WTC11 (cell line): Measurements from ENCODE around the gene SLC2A9.

Experiments
- CREB1 ChIP-seq: sonication (generic); formaldehyde crosslinking; IDR thresholded peaks from 2 replicates; pipeline ENCODE4 v1.8.0; 2023; ENCODE audit warnings: mild to moderate bottlenecking, missing genetic modification reagents
- CTCF ChIP-seq: fragments of 200-600 bp; IDR thresholded peaks from 2 replicates; pipeline ENCODE4 v1.8.0; 2022; ENCODE audit warnings: antibody characterized with exemption
- ELF4 ChIP-seq: sonication (generic); formaldehyde crosslinking; IDR thresholded peaks from 2 replicates; pipeline ENCODE4 v1.8.1; 2022; ENCODE audit warnings: low read depth, mild to moderate bottlenecking, moderate library complexity, missing genetic modification reagents
- ERG ChIP-seq: fragments of 250-450 bp; sonication (Bioruptor Pico); IDR thresholded peaks from 2 replicates; pipeline ENCODE4 v1.8.0; 2021; ENCODE audit warnings: mild to moderate bottlenecking
- MAX ChIP-seq: sonication (generic); formaldehyde crosslinking; IDR thresholded peaks from 2 replicates; pipeline ENCODE4 v1.8.0; 2022; ENCODE audit warnings: mild to moderate bottlenecking, missing genetic modification reagents
- OVOL2 ChIP-seq: fragments of 250-450 bp; sonication (Bioruptor Pico); IDR thresholded peaks from 2 replicates; pipeline ENCODE4 v1.9.0; 2021; ENCODE audit warnings: mild to moderate bottlenecking, borderline replicate concordance
- TCF7 ChIP-seq: sonication (generic); formaldehyde crosslinking; IDR thresholded peaks from 2 replicates; pipeline ENCODE4 v1.8.0; 2022; ENCODE audit warnings: mild to moderate bottlenecking, low read depth, missing genetic modification reagents, moderate library complexity
- TEAD4 ChIP-seq: sonication (generic); formaldehyde crosslinking; IDR thresholded peaks from 2 replicates; pipeline ENCODE4 v1.8.0; 2022; ENCODE audit warnings: mild to moderate bottlenecking, missing genetic modification reagents
- USF2 ChIP-seq: sonication (generic); formaldehyde crosslinking; IDR thresholded peaks from 2 replicates; pipeline ENCODE4 v1.8.1; 2023; ENCODE audit warnings: mild to moderate bottlenecking, missing genetic modification reagents, moderate library complexity
- TF ChIP-seq, protein P1 (sequence below): sonication (generic); formaldehyde crosslinking; IDR thresholded peaks from 2 replicates; pipeline ENCODE4 v1.8.1; 2022; ENCODE audit warnings: low read depth, mild to moderate bottlenecking, moderate library complexity, missing genetic modification reagents, borderline replicate concordance
- TF ChIP-seq, protein P2 (sequence below): sonication (generic); formaldehyde crosslinking; IDR thresholded peaks from 2 replicates; pipeline ENCODE4 v1.8.0; 2022; ENCODE audit warnings: mild to moderate bottlenecking, missing genetic modification reagents
- TF ChIP-seq, protein P3 (sequence below): fragments of 250-450 bp; sonication (Bioruptor Pico); IDR thresholded peaks from 2 replicates; pipeline ENCODE4 v1.9.0; 2021; ENCODE audit warnings: mild to moderate bottlenecking

DNA sequence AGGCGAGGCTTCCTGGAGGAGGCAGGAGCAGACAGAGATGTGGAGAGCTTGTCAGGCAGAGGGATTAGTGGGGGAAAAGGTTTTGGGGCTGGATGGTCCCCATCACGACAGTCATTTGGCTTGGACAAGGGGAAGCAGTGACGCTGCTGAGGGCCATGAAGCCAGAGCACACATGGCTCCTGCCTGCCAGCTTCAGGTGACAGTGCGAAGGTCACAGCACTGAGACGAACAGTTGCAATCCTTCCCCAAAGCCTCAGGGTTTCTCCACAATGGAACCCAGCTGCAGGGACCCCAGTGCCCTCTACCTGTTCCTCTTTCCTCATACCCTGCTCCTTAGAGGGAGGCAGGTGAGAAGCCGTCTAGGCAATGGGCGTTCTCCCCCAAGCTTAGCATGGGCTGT, 129.6 kb downstream of the SLC2A9 start:
- TF ChIP-seq ERG (CRISPR knock-in tag) (no peak), CTCF (no peak), USF2 (no peak), MAX (CRISPR knock-in tag) (no peak), CREB1 (CRISPR knock-in tag) (no peak), OVOL2 (CRISPR knock-in tag) (no peak), ELF4 (no peak), TCF7 (no peak), TEAD4 (CRISPR knock-in tag) (no peak)
- TF ChIP-seq, protein P1, sequence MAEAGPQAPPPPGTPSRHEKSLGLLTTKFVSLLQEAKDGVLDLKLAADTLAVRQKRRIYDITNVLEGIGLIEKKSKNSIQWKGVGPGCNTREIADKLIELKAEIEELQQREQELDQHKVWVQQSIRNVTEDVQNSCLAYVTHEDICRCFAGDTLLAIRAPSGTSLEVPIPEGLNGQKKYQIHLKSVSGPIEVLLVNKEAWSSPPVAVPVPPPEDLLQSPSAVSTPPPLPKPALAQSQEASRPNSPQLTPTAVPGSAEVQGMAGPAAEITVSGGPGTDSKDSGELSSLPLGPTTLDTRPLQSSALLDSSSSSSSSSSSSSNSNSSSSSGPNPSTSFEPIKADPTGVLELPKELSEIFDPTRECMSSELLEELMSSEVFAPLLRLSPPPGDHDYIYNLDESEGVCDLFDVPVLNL (CRISPR knock-in tag), result no peak
- TF ChIP-seq, protein P2, sequence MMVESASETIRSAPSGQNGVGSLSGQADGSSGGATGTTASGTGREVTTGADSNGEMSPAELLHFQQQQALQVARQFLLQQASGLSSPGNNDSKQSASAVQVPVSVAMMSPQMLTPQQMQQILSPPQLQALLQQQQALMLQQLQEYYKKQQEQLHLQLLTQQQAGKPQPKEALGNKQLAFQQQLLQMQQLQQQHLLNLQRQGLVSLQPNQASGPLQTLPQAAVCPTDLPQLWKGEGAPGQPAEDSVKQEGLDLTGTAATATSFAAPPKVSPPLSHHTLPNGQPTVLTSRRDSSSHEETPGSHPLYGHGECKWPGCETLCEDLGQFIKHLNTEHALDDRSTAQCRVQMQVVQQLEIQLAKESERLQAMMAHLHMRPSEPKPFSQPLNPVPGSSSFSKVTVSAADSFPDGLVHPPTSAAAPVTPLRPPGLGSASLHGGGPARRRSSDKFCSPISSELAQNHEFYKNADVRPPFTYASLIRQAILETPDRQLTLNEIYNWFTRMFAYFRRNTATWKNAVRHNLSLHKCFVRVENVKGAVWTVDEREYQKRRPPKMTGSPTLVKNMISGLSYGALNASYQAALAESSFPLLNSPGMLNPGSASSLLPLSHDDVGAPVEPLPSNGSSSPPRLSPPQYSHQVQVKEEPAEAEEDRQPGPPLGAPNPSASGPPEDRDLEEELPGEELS (CRISPR knock-in tag), result no peak
- TF ChIP-seq, protein P3, sequence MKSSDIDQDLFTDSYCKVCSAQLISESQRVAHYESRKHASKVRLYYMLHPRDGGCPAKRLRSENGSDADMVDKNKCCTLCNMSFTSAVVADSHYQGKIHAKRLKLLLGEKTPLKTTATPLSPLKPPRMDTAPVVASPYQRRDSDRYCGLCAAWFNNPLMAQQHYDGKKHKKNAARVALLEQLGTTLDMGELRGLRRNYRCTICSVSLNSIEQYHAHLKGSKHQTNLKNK, result no peak
